Activated naive CD4-positive, alpha-beta T cell treated with anti-CD3 and anti-CD28 coated beads, Interleukin-2, amount 50 U/mL, for 24 hours (primary cell): ENCODE results near the gene CBFA2T3.
"Not testable (repeated sequence)": the region's sequence is repeated elsewhere in the genome, so short reads cannot be mapped to it uniquely, and the experiment has no call there.

Experiments used
- H3K27ac Mint-ChIP-seq: one replicate; pipeline ENCODE4 v1.8.0; 2021; ENCODE audit warnings: mild to moderate bottlenecking, mixed read lengths
- H3K27me3 Mint-ChIP-seq: one replicate; pipeline ENCODE4 v1.8.0; 2021; ENCODE audit warnings: mixed read lengths
- H3K36me3 Mint-ChIP-seq: one replicate; pipeline ENCODE4 v1.8.0; 2021; ENCODE audit warnings: mixed read lengths
- H3K4me1 Mint-ChIP-seq: one replicate; pipeline ENCODE4 v1.8.0; 2021; ENCODE audit warnings: mixed read lengths
- H3K4me3 Mint-ChIP-seq: one replicate; pipeline ENCODE4 v1.8.0; 2021; ENCODE audit warnings: mild to moderate bottlenecking, mixed read lengths
- H3K9me3 Mint-ChIP-seq: one replicate; pipeline ENCODE4 v1.8.0; 2021; ENCODE audit warnings: mixed read lengths

CBFA2T3 gene

GRCh38 chr16:89015271-89015859, 38.4 kb upstream of the CBFA2T3 start:
- Mint-ChIP-seq H3K27me3 (peaks cover 9% of the 10 kb centered on the region), H3K4me3 (no peak overlapping the region), H3K27ac (no peak overlapping the region), H3K36me3 (no peaks in the 10 kb centered on the region), H3K9me3 (no peaks in the 10 kb centered on the region), H3K4me1 (no peaks in the 10 kb centered on the region)

DNA sequence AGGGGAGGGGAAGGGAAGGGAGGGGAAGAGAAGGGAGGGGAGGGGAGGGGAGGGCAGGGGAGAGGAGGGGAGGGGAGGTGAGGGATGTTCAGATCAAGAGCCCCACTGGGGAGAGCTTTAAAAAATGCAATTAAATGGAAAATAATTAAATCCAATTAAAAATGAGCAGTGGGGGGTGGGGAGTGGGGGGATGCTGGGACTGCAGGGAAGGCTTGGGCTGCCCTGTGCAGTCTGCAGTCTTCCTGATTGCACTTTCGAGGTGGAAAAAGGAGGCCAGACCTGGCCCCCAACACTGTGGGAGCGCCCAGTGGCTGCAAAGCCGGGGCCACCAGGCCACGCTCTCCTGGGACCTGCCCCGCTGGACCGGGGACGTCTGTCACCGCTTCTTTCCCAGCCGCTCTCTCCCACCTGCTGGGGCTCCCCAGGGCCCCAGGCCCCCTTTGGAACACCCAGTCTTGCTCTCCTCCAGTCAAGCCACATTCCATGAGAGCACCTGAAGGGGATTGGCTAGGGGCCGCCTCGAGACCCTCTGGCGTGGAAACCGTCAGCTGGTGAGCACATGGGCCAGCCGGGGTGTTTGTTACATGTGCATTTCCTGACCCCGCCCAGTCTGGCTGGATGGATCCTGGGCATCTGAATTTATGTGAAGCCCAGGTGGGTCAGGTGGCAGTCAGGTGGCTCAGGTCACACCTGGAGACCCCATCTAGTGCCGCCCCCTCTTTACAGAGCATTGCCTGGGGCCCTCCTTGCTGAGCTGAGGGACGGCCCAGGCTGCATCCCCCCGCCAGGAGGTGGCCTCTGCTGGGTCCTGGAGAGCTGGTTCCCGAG, 37.6 kb upstream of the CBFA2T3 start:
- Mint-ChIP-seq H3K4me3 (no peak overlapping the region), H3K4me1 (peaks cover under 1% of the 10 kb centered on the region), H3K27ac (no peak overlapping the region), H3K36me3 (no peaks in the 10 kb centered on the region), H3K27me3 (peaks cover 9% of the 10 kb centered on the region), H3K9me3 (no peaks in the 10 kb centered on the region)

GRCh38 chr16:89013692-89014402, 36.8 kb upstream of the CBFA2T3 start:
- no peaks in the 10 kb centered on the region for H3K9me3 Mint-ChIP-seq
- H3K27me3 Mint-ChIP-seq: peaks cover 11% of the 10 kb centered on the region
- H3K27ac Mint-ChIP-seq: no peak overlapping the region
- H3K4me1 Mint-ChIP-seq: peaks cover 3% of the 10 kb centered on the region
- peaks cover 2% of the 10 kb centered on the region for H3K36me3 Mint-ChIP-seq
- no peak overlapping the region for H3K4me3 Mint-ChIP-seq

- peaks cover 11% of the 10 kb centered on the region for H3K27me3 Mint-ChIP-seq
- H3K36me3 Mint-ChIP-seq: peaks cover 2% of the 10 kb centered on the region
- peaks cover 3% of the 10 kb centered on the region for H3K4me1 Mint-ChIP-seq
- H3K4me3 Mint-ChIP-seq: no peak overlapping the region
- no peak overlapping the region for H3K27ac Mint-ChIP-seq
- no peaks in the 10 kb centered on the region for H3K9me3 Mint-ChIP-seq
Measured at GRCh38 chr16:89013111-89013510, 36.1 kb upstream of the CBFA2T3 start.

GRCh38 chr16:89012622-89012995, 35.6 kb upstream of the CBFA2T3 start:
- no peak overlapping the region for H3K27ac Mint-ChIP-seq

GRCh38 chr16:89011909-89012621, 35.1 kb upstream of the CBFA2T3 start:
- peaks cover 17% of the 10 kb centered on the region for H3K27me3 Mint-ChIP-seq
- H3K9me3 Mint-ChIP-seq: no peaks in the 10 kb centered on the region
- H3K4me3 Mint-ChIP-seq: no peak overlapping the region
- H3K36me3 Mint-ChIP-seq: peaks cover 2% of the 10 kb centered on the region
- H3K4me1 Mint-ChIP-seq: peaks cover 3% of the 10 kb centered on the region
- no peak overlapping the region for H3K27ac Mint-ChIP-seq

More at GRCh38 chr16:89012622-89012995, 35.6 kb upstream of the CBFA2T3 start:
- no peak overlapping the region for H3K4me3 Mint-ChIP-seq
- no peaks in the 10 kb centered on the region for H3K9me3 Mint-ChIP-seq
- peaks cover 13% of the 10 kb centered on the region for H3K27me3 Mint-ChIP-seq
- peaks cover 2% of the 10 kb centered on the region for H3K36me3 Mint-ChIP-seq
- H3K4me1 Mint-ChIP-seq: peaks cover 3% of the 10 kb centered on the region

- Mint-ChIP-seq H3K4me1 (peaks cover 3% of the 10 kb centered on the region), H3K9me3 (no peaks in the 10 kb centered on the region), H3K27ac (no peak overlapping the region), H3K36me3 (peaks cover 2% of the 10 kb centered on the region), H3K4me3 (no peak overlapping the region), H3K27me3 (peaks cover 17% of the 10 kb centered on the region)
Measured at GRCh38 chr16:89010210-89010925, 33.4 kb upstream of the CBFA2T3 start.

GRCh38 chr16:89009343-89010209, 32.6 kb upstream of the CBFA2T3 start:
- Mint-ChIP-seq H3K4me1 (peaks cover 6% of the 10 kb centered on the region), H3K4me3 (peak overlapping the region; percentile 30), H3K9me3 (no peaks in the 10 kb centered on the region), H3K27ac (no peak overlapping the region), H3K27me3 (peaks cover 22% of the 10 kb centered on the region), H3K36me3 (peaks cover 2% of the 10 kb centered on the region)

DNA sequence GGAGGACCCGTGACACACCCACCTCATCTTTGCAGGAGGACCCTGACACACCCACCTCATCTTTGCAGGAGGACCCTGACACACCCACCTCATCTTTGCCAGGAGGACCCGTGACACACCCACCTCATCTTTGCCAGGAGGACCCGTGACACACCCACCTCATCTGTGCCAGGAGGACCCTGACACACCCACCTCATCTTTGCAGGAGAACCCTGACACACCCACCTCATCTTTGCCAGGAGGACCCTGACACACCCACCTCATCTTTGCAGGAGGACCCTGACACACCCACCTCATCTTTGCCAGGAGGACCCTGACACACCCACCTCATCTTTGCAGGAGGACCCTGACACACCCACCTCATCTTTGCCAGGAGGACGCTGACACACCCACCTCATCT, 31.8 kb upstream of the CBFA2T3 start:
- Mint-ChIP-seq H3K4me1 (peaks cover 11% of the 10 kb centered on the region), H3K27me3 (peaks cover 21% of the 10 kb centered on the region)
- not testable (repeated sequence) for H3K36me3 Mint-ChIP-seq, H3K9me3 Mint-ChIP-seq, H3K27ac Mint-ChIP-seq, H3K4me3 Mint-ChIP-seq

DNA sequence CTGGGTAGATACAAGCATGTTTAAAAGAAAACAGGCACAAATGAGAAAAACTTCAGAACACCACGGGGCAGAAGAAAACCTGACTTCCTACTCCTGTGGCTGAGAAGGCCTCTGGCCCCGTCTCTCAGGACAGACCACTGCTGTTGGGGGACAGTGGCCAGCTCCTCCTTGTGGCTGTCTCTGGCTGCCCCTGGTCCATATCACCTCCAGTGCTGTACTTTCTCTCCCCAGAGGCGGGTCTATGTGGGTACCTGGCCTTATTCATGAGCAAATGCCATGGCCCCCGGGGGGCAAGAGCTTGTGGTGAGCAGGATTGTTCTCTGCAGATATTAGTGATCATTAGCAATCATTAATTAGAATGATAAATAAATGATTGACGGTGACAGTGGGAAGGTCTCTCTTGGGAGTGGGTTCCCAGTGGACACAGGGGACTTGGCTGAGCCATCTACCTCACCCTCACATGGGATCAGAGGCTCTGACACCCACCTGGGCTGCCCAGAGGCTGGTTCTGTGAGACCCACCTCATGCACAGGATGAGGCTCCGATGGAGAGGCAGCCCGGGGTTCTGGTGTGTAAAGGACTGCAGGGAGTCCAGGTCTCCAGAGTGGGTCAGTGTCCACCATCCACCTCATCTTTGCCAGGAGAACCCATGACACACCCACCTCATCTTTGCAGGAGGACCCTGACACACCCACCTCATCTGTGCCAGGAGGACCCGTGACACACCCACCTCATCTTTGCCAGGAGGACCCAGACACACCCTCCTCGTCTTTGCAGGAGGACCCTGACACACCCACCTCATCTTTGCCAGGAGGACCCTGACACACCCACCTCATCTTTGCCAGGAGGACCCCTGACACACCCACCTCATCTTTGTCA, 30.6 kb upstream of the CBFA2T3 start:
- H3K4me3 Mint-ChIP-seq: no peak overlapping the region
- no peak overlapping the region for H3K27ac Mint-ChIP-seq
- peaks cover 11% of the 10 kb centered on the region for H3K4me1 Mint-ChIP-seq
- H3K36me3 Mint-ChIP-seq: peaks cover 2% of the 10 kb centered on the region
- peaks cover 16% of the 10 kb centered on the region for H3K27me3 Mint-ChIP-seq
- no peaks in the 10 kb centered on the region for H3K9me3 Mint-ChIP-seq

DNA sequence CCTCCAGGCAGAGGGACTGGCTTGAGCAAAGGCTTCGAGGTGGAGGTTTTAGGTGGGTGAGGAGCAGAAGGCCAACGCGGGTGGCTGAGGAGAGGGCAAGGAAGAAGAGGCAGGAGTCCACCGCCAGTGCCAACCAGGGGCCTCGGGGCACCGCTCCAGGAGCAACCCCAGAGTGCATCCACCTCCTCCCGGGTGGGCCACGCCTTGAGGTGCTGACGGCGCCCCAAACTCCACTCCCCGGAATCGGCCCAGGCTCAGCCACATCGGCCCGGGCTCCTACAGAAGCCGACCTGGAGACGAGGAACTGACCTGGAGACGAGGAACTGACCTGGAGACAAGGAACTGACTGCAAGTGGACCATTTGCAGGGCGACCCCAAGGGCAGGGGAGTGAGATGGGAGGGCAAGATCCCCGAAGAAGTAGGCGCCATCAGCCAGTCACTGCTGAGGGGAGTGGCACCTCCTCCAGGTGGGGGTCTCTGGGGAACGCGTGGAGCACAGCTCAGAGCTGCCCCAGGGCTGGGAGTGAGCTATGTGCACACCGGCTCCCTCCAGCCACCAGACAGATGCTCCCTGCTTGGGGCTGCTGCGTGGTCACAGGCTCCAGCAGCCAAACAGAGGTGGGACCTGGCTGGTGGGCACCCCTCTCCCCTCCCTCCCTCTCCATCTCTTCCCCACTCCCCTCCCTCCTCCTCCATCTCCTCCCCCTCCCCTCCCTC, 29.2 kb upstream of the CBFA2T3 start:
- no peak overlapping the region for H3K27ac Mint-ChIP-seq
- peaks cover 2% of the 10 kb centered on the region for H3K36me3 Mint-ChIP-seq
- no peaks in the 10 kb centered on the region for H3K9me3 Mint-ChIP-seq
- H3K4me1 Mint-ChIP-seq: peaks cover 11% of the 10 kb centered on the region
- H3K4me3 Mint-ChIP-seq: no peak overlapping the region
- peaks cover 17% of the 10 kb centered on the region for H3K27me3 Mint-ChIP-seq

GRCh38 chr16:89005201-89006035, 28.4 kb upstream of the CBFA2T3 start:
- H3K4me3 Mint-ChIP-seq: no peak overlapping the region
- no peak overlapping the region for H3K27ac Mint-ChIP-seq
- H3K9me3 Mint-ChIP-seq: no peaks in the 10 kb centered on the region
- peaks cover 11% of the 10 kb centered on the region for H3K4me1 Mint-ChIP-seq
- H3K27me3 Mint-ChIP-seq: peaks cover 17% of the 10 kb centered on the region
- H3K36me3 Mint-ChIP-seq: peaks cover 2% of the 10 kb centered on the region
